ENCODE results near the gene GAN. TPM values are rescaled to one million over a fixed set of nuclear protein-coding genes. Genes with fewer than 3 reads are reported as not detected.

The GAN gene
- total and polyA plus RNA-seq, 10 of the 15 experiments (the other 5 are each of a cell fraction or from before 2014, with no cell fraction given): 0.42 to 8.4 (median 2.5) TPM

GRCh38 chr16:81369888-81370504 is 55.2 kb downstream of the GAN start (continued):
- TF ChIP-seq CUX1 (IDR thresholded peaks at IDR 0.05; ENCODE audit: insufficient replicate concordance, low read depth, low read length) (no peak), HCFC1 (IDR thresholded peaks at IDR 0.05; ENCODE audit: low read length) (no peak), EGR1 (IDR thresholded peaks at IDR 0.05; ENCODE audit: borderline replicate concordance in 1 of 2, low read depth in 2 of 2, low read length in 2 of 2) (no peak), ZNF622 (IDR thresholded peaks at IDR 0.05) (no peak)

GRCh38 chr16:81371106-81371505 is 56.3 kb downstream of the GAN start:
- ATAC-seq (no peak), FAIRE-seq (no peak), DNase-seq (ENCODE audit: low read depth, low spot score) (no peak)
- ChIA-PET CTCF (interaction anchor here (1.0 to 5.2 kb wide), 2 partner anchors 166 to 353 kb away, joined by 4 to 33 read pairs; no protein-coding TSS in a partner anchor), SMC1A (ENCODE audit: uncharacterized antibody, unreplicated experiment) (interaction anchor here (0.8 to 3.0 kb wide), 5 partner anchors 15 to 502 kb away, joined by 3 to 17 read pairs (median 4); no protein-coding TSS in a partner anchor), RAD21 (ENCODE audit: unreplicated experiment) (interaction anchor here (1.5 to 1.7 kb wide), 2 partner anchors 326 to 353 kb away, joined by 3 to 5 read pairs; no protein-coding TSS in a partner anchor), POLR2A (interaction anchor here (0.6 kb wide), 1 partner anchor 186 kb away, joined by 3 read pairs; no protein-coding TSS in a partner anchor)
- TF ChIP-seq ZBTB11 (CRISPR knock-in tag; IDR thresholded peaks at IDR 0.05) (no peak), PKNOX1 (IDR thresholded peaks at IDR 0.05) (no peak), NR2C1 (IDR thresholded peaks at IDR 0.05) (no peak), FOXK2 (IDR thresholded peaks at IDR 0.05) (no peak)
- WGBS (ENCODE audit: insufficient coverage, insufficient replicate concordance, low lambda C conversion rate, missing lambda C conversion rate): 100% methylated on average over 1 of the region's 1 CpG
- Histone ChIP-seq H3K79me2 (ENCODE audit: control insufficient read depth, insufficient read depth, low read length) (no peaks in the 10 kb centered on the region), H4K20me1 (ENCODE audit: control insufficient read depth, insufficient read depth) (no peaks in the 10 kb centered on the region), H3K27ac (ENCODE audit: control insufficient read depth, insufficient read depth) (no peak overlapping the region), H3K4me3 (no peak overlapping the region), H3K4me1 (ENCODE audit: control insufficient read depth, insufficient read depth, low read length) (peaks cover 4% of the 10 kb centered on the region; the same call in 1 of the 2 replicates), H3K36me3 (ENCODE audit: control insufficient read depth in 2 of 2, insufficient read depth in 2 of 2, low read length in 1 of 2) (peaks cover 0 to 3% of the 10 kb centered on the region in 2 experiments), H3K9ac (ENCODE audit: control insufficient read depth, insufficient read depth, low read length) (no peak overlapping the region), H3K9me3 (replicated peaks; ENCODE audit: control insufficient read depth, insufficient read depth, low read length) (no peaks in the 10 kb centered on the region), H3K4me2 (ENCODE audit: control insufficient read depth, insufficient read depth) (no peak overlapping the region), H2AFZ (ENCODE audit: control insufficient read depth, low read depth, low read length) (no peak overlapping the region), H3K27me3 (replicated peaks in 1 of 2; ENCODE audit: control insufficient read depth in 2 of 2, insufficient read depth in 2 of 2, low read length in 1 of 2) (no peaks in the 10 kb centered on the region)
- no TSS peak for BruUV-seq (replicated peaks)
- intact Hi-C loops (cut with micrococcal nuclease; ENCODE audit: unreplicated experiment) (no loop called here), in situ Hi-C loops (cut with MboI) (no loop called here)
